Activated gamma-delta T cell treated with anti-CD3 and anti-CD28 coated beads, Interleukin-2, amount 50 U/mL, for 16 hours (primary cell): Measurements from ENCODE around the gene TMC2.

Source experiments
- DNase-seq: peaks from one replicate; pipeline ENCODE4 v3.0.0-alpha.2; 2020; ENCODE audit warnings: low read depth

TMC2 gene

DNA sequence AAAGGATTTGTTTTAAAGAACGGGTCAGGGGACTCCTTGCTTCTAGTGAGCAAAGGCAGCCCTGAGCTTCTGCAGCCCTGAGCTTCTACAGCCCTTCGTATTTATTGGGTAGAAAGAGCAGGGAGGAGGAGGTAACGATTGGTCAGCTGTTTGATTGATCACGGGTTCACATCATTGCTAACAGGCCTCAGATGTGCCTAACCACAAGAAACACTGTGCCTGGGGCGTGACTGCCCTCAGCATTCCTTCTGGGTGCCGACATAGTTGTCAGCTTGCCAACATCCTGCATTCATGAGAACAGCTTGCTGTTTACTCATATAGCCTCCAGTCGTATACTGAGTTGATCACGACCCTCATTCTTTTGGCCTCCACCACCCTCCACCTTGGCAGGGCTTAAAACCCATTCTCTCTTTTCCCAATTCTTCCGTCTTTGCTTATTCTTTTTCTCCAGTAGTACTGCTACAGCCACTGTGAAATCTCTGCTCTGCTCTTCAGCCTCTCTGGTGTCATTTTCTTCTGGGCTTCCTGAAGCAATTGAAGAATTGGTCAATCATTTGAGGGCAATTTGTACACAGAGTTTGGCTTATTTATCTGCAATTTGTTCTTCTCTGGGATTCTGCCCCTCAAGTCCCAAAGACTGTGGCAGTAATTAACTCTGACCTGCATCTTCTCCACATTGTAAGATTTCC is 90.6 kb downstream of the TMC2 start:
- DNase-seq = no peak

- no peak for DNase-seq
Observed at GRCh38 chr20:2631228-2631627, 94.9 kb downstream of the TMC2 start.

GRCh38 chr20:2633381-2633780 is 97.0 kb downstream of the TMC2 start:
- no peak for DNase-seq

- no peak for DNase-seq
Observed at GRCh38 chr20:2637246-2637645, 100.9 kb downstream of the TMC2 start.

- DNase-seq = no peak
Observed at GRCh38 chr20:2640260-2640659, 103.9 kb downstream of the TMC2 start.

- DNase-seq = no peak
Observed at GRCh38 chr20:2640899-2641298, 104.5 kb downstream of the TMC2 start.

DNA sequence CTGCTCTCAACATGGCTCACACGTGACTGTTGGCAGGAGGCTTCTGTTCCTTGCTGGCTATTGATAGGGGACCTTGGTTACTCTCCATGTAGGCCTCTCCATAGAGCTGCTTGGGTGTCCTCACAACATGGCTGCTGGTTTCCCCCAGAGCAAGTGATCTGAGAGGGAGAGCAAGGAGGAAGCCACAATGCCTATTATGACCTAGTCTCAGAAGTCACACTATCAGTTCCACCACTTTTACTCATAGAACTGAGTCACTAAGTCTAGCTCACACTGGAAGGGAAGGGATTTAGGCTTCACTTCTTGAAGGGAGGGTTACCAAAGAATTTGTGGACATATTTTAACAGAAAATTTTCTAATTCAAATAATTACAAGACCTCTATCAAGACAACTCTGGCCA is 107.3 kb downstream of the TMC2 start:
- no peak for DNase-seq

GRCh38 chr20:2651772-2652723 is 115.7 kb downstream of the TMC2 start, which contains the start of gene NOP56:
NOP56 (plus strand) TSS chr20:2652632; CDS start chr20:2652661, 29 bp downstream.
- DNase-seq = peak; percentile 89

- DNase-seq = peak; percentile 28
Observed at GRCh38 chr20:2652724-2653555, 116.6 kb downstream of the TMC2 start.

DNA sequence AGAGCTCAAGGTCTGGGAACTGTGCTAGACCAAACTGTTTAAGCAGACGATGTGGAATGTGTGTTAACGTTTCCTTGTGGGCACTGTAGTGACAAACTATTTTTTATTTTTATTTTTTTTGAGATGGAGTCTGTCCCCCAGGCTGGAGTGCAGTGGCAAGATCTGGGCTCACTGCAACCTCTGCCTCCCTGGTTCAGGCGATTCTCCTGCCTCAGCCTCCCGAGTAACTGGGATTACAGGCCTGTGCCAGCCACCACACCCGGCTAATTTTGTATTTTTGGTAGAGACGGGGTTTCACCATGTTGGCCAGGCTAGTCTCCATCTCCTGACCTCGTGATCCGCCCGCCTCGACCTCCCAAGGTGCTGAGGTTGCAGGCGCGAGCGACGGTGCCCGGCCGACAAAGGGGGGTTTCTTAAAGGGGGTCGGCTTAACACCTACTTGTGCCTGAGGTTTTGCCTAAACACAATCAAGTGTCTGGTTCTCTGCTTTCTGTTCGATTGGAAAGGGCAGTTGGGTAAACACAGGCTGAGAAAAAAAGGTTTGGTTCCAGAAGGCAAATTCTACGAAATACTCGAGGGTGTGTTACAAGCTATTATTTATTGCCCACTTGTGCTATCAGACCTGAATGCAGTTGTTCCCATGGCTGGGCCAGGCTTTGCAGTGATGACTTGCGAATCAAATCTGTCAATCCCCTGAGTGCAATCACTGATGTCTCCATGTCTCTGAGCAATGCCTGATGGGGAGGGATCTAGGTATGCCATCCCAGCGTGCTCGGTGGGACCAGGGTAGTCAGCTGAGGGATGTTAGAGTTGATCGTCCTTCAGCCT is 117.4 kb downstream of the TMC2 start:
- DNase-seq = no peak

DNA sequence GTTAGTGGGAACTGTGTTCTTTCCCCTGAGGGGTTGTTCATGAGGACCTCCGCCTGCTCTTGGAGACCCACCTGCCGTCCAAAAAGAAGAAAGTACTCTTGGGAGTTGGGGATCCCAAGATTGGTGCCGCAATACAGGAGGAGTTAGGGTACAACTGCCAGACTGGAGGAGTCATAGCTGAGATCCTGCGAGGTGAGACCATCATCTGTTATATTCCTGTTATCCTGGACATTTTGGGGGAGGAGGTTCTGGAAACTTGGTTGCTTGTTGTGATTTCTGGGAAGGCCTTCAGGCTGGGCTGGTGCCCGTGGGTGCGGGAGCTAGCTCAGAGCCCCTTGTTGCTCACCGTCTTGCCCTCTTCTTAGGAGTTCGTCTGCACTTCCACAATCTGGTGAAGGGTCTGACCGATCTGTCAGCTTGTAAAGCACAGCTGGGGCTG is 118.0 kb downstream of the TMC2 start:
- no peak for DNase-seq

DNA sequence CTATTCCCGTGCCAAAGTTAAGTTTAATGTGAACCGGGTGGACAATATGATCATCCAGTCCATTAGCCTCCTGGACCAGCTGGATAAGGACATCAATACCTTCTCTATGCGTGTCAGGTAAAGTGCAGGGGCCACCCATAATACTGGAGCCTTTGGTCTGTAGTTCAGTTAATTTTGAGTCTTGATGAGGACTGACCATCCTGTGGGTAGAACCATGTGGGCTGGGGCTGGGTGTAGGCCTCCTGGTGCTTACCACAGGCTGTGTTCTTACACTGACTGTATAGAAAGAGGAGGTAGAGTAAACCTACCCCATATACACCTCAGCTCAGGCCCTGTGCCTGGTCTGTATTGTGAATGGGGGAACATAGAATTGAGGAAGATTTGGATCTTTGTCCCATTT is 118.5 kb downstream of the TMC2 start:
- DNase-seq = no peak

DNA sequence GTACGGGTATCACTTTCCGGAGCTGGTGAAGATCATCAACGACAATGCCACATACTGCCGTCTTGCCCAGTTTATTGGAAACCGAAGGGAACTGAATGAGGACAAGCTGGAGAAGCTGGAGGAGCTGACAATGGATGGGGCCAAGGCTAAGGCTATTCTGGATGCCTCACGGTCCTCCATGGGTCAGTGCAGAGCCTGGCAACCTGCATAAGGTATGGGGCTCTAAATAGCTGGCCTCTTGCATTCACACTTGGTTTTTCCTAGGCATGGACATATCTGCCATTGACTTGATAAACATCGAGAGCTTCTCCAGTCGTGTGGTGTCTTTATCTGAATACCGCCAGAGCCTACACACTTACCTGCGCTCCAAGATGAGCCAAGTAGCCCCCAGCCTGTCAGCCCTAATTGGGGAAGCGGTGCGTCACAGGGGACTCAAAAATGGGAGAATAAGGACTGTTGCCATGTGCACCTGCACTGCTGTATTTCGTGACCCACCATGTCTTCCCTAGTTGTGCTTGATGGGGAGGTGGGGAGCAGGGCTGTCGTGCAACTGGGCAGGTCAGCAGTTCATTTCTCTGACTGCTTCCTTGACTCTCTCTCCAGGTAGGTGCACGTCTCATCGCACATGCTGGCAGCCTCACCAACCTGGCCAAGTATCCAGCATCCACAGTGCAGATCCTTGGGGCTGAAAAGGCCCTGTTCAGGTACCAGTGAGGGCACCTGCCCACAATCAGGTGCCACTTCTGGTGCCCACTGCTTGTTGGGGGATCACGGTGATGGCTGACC is 119.2 kb downstream of the TMC2 start:
- DNase-seq = no peak

DNA sequence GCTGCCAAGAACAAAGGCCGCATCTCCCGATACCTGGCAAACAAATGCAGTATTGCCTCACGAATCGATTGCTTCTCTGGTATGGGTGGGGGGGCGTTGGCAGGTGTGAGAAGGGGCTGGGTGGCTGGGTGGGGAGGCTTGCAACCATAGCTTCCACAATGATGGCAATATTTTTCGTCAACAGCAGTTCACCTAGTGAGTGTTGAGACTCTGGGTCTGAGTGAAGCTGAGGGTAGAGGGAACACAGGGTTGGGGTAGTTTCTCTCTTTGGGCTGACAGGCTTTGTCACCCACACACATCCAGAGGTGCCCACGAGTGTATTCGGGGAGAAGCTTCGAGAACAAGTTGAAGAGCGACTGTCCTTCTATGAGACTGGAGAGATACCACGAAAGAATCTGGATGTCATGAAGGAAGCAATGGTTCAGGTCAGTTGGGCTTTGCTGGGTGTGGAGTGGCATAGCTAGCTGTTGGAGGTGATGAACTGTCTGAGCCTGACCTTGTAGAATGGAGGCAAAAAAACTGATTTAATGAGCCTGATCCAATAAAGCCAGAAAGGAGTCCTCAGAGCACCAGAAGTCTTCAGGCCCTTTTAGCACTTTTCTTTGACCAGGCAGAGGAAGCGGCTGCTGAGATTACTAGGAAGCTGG is 120.2 kb downstream of the TMC2 start:
- DNase-seq = no peak

GRCh38 chr20:2657241-2657640 is 120.9 kb downstream of the TMC2 start:
- DNase-seq = no peak

- DNase-seq = no peak
Observed at GRCh38 chr20:2657674-2658073, 121.3 kb downstream of the TMC2 start.

GRCh38 chr20:2658414-2659354 is 122.3 kb downstream of the TMC2 start:
- DNase-seq = no peak

DNA sequence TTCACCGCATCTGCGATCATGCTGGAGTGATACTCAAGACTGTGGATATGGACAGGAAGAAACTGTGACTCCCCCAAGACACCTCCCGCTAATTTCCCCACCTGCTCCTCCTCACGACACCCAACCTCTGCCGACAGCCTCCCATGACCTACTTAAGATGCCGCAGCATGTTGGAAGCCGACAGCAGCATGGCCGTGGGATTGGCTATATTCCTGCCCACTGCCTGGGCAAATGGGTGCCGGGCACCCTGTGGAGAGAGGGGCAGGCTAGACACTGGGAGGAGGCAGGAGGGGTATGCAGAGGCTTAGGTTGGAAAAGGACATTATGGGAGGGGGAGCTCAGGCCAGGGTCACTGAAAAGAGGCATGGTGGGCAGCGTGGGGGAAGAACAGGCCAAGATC is 123.2 kb downstream of the TMC2 start:
- DNase-seq = no peak

DNA sequence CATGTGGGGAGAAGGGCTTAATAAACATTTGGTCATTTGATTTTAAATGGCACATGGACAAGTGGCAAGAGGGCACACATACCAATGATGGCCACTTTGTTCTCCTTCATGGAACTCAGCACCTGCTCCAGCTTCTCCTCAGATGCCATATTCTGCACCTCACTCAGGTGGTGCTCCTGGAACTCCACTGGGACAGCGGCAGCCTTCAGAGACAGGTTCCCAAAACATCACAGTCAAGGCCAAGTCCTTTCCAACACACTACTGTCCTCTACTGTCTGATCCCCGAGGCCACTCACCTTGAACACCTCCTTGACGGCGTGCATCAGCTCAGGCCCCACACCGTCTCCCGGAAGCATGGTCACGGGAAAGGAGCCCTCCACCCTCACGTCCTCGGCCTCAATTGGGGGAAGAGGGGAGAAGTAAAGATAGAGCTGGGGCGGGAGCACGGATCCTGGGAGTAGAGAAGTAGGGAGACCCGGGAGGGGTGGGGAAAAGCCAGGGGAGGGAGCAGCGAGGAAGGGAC is 127.1 kb downstream of the TMC2 start:
- no peak for DNase-seq
